Esophagus muscularis mucosa (tissue), 4 donors: ENCODE results near the gene PABPC4L. TPM values are rescaled to one million over a fixed set of nuclear protein-coding genes. Genes with fewer than 3 reads are reported as not detected.
A peak's percentile ranks its signal among the peaks of the same experiment; 100 is the strongest.

Experiments used
- DNase-seq: peaks from one replicate; pipeline ENCODE4 v3.0.0-alpha.2; 2017; ENCODE audit errors: extremely low spot score
- H3K27ac ChIP-seq, 4 donors: fragments of 200-600 bp; sonication (generic); replicated peaks in 1 of 4; 1 replicate in 3 of 4; 2 replicates in 1 of 4; pipeline ENCODE4 v1.5.1; 2016 to 2019; ENCODE audit warnings: mild to moderate bottlenecking in 1 of 4
- H3K27me3 ChIP-seq, 4 donors: fragments of 200-600 bp; sonication (generic); one replicate each; pipeline versions ENCODE4 v1.5.1 to v1.6.0; 2016 to 2019
- H3K36me3 ChIP-seq, 4 donors: fragments of 200-600 bp; sonication (generic); one replicate each; pipeline ENCODE4 v1.5.1; 2016 to 2019
- H3K4me1 ChIP-seq, 4 donors: fragments of 200-600 bp; sonication (generic); one replicate each; pipeline ENCODE4 v1.5.1; 2016 to 2019
- H3K4me3 ChIP-seq, 4 donors: fragments of 200-600 bp; sonication (generic); 1 replicate in 2 of 4; 2 replicates in 2 of 4; pipeline ENCODE4 v1.5.1; 2016 to 2019; ENCODE audit warnings: mild to moderate bottlenecking in 4 of 4, moderate library complexity in 1 of 4
- H3K9me3 ChIP-seq, 4 donors: fragments of 200-600 bp; sonication (generic); 1 replicate in 3 of 4; 2 replicates in 1 of 4; pipeline ENCODE4 v1.5.1; 2016 to 2019
- CTCF ChIP-seq, 3 experiments: fragments of 200-600 bp in 2 of 3; fragments of 450-650 bp in 1 of 3; sonication (generic) in 2 of 3; IDR thresholded peaks; one replicate each; pipeline ENCODE4 v1.5.1; 2017 to 2019; ENCODE audit warnings: antibody characterized with exemption in 3 of 3, mild to moderate bottlenecking in 2 of 3, moderate library complexity in 1 of 3
- EP300 ChIP-seq: sonication (generic); formaldehyde crosslinking; IDR thresholded peaks from one replicate; pipeline ENCODE4 v1.6.1; 2017; ENCODE audit warnings: antibody characterized with exemption
- POLR2A ChIP-seq: fragments of 450-650 bp; IDR thresholded peaks from one replicate; pipeline ENCODE4 v1.6.1; 2017; ENCODE audit warnings: antibody characterized with exemption, moderate library complexity, mild to moderate bottlenecking, low read depth
- POLR2AphosphoS5 ChIP-seq, 2 donors: sonication (generic); formaldehyde crosslinking; IDR thresholded peaks; one replicate each; pipeline ENCODE4 v1.6.1; 2017; ENCODE audit warnings: antibody characterized with exemption in 2 of 2
- WGBS: methylation state at CpG from one replicate; pipeline ENCODE4 v1.1.5; 2018; 5-methylcytosine and 5-hydroxymethylcytosine counted together
- intact Hi-C: fragments of 100-400 bp; cut with DNase I; formaldehyde crosslinking; loops from one replicate; pipeline ENCODE4 v1.15.1; 2023
- total RNA-seq, 4 donors: library from RNA; depleted of rRNA; stranded (reverse); fragments of >200 nt; gene quantifications; one replicate each; pipeline versions ENCODE4 v1.1.0 to v1.2.1, GENCODE V29; 2016

The PABPC4L gene
- 1 to 10 TPM; 1.2 to 1.7 (median 1.4) TPM for total RNA-seq

DNA sequence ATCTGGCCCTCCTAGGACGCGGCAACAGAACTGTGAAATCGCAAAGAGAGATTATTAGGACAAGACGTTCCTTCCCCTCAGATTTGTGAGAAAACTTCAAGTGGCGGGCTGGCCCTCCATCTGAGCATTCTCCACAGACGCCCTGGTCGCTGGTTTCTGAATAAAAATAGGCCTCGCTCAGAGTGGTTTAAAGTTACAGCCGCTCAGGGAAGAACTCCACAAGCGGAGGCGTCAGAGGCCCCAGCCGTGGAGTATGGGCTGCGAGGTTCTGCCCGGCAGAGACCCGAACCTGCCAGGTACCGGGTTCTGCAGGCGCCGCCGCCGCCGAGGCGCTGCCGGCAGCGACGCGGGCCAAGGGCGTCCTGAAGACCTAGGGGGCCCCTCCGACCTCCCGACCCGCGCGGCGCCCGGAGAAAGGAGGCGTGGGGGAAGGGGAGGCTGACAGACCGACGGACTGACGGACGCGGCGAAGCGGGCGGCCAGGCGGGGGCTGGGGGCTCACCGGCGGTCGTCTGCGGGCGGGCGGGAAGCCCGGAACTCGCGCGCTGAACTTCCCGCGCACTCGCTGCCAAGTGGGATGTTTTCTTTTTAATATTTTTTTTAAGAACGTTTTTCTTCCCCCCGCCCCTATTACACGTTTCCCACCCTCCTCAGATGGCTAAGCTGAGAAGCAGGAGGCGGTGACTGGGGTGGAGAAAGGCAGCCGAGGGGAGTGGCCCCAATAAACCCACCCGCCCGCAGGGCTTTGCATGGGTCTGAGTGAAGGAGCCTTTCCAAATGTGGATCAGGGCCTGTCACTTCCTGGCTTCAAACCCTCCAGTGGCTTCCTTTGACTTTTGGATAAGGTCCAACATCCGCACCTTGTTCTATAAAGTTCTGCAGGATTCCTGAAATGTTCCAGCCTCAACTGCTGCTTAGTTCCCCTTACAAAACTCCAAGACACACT, at the start of gene PABPC4L:
PABPC4L (minus strand) TSS at position 574 of the 946 bp plus-strand sequence. CDS start 770 bp downstream, outside the sequence.
- Histone ChIP-seq H3K27ac (peak within 1 kb of the TSS; percentile 65 to 84 (median 67)), H3K27me3 (no peaks in the 10 kb centered on the region), H3K4me3 (peak within 1 kb of the TSS; percentile 60 to 73 (median 61)), H3K36me3 (no peaks in the 10 kb centered on the region), H3K4me1 (peaks cover 0 to 31% (median 20%) of the 10 kb centered on the region in 4 donors), H3K9me3 (no peaks in the 10 kb centered on the region)
- WGBS: 3% methylated on average over 22 of the region's 65 CpGs
- DNase-seq: no peak
- peak; percentile 6 to 37 for TF ChIP-seq POLR2AphosphoS5 (IDR thresholded peaks at IDR 0.05)
- no peak for TF ChIP-seq EP300
- intact Hi-C loops: no loop called here

- Histone ChIP-seq H3K9me3 (no peaks in the 10 kb centered on the region), H3K4me1 (no peaks in the 10 kb centered on the region), H3K27me3 (no peaks in the 10 kb centered on the region), H3K36me3 (no peaks in the 10 kb centered on the region), H3K4me3 (no peak overlapping the region), H3K27ac (no peak overlapping the region)
- TF ChIP-seq POLR2A (no peak), POLR2AphosphoS5 (IDR thresholded peaks at IDR 0.05) (no peak), EP300 (no peak), CTCF (IDR thresholded peaks at IDR 0.05) (no peak)
- WGBS: 94% methylated on average over 1 of the region's 1 CpG
- intact Hi-C loops: no loop called here
- DNase-seq: no peak
These were observed 49.7 kb upstream of the PABPC4L start for GRCh38 chr4:134251322-134251721.

DNA sequence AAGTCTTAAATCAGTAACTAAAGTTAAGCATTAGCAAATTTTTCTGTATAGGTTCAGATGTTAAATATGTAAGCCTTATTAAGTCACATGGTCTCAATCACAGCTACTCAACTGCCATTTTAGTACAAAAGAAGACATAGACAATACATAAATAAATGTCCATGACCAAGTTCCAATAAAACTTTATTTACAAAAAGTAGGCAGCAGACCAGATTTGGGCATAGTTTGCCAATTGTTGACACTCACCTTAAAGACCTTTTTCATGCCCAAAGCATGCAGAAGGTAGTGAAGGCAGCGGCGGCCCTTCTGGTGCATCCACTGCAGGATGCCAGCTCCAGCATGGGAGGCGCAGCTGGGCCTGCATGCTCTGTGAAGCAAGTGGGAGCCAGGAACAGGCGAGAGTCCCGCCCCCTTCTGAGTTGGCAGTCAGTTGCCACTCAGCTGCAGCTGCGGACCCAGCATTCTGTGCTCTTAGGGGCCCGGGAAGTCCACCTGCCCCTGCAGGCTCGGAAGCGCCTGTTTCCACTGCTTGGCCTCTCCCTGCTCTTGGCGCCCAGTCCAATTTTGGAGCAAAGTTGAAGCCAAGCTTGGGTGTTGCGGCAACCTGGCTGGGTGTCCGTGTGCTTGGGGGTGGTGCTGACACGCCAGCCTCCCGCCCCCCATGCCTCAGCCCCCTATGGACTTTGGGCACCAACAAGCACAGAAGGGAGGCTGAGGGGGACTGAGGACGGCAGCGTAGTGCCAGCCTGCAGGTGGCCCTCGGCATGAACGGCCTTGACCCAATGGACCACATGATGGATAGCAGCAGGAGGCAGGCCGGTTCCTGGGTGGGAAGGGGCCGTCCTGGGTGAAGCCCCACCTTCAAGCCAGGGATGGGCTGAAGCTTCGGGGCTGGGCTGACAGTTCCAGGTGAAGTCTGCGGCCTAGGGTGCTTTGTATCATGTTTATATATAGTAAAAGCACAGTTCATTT, 42.4 kb upstream of the PABPC4L start:
- Histone ChIP-seq H3K27ac (no peak overlapping the region), H3K4me3 (no peak overlapping the region), H3K36me3 (no peaks in the 10 kb centered on the region), H3K4me1 (no peaks in the 10 kb centered on the region), H3K9me3 (no peaks in the 10 kb centered on the region), H3K27me3 (no peaks in the 10 kb centered on the region)
- TF ChIP-seq POLR2AphosphoS5 (IDR thresholded peaks at IDR 0.05) (no peak), CTCF (IDR thresholded peaks at IDR 0.05) (no peak), EP300 (no peak), POLR2A (no peak)
- intact Hi-C loops: no loop called here
- 97% methylated on average over 16 of the region's 22 CpGs for WGBS
- DNase-seq: no peak

- Histone ChIP-seq H3K27ac (no peak overlapping the region), H3K27me3 (no peaks in the 10 kb centered on the region), H3K9me3 (no peaks in the 10 kb centered on the region), H3K36me3 (no peaks in the 10 kb centered on the region), H3K4me3 (no peak overlapping the region), H3K4me1 (no peaks in the 10 kb centered on the region)
- intact Hi-C loops: no loop called here
- TF ChIP-seq POLR2A (no peak), EP300 (no peak), POLR2AphosphoS5 (IDR thresholded peaks at IDR 0.05) (no peak), CTCF (IDR thresholded peaks at IDR 0.05) (no peak)
- WGBS: 91% methylated on average over 3 of the region's 3 CpGs
- no peak for DNase-seq
These were observed 17.5 kb upstream of the PABPC4L start for GRCh38 chr4:134219043-134219442.

- no peaks in the 10 kb centered on the region for H3K27me3 ChIP-seq
- H3K4me1 ChIP-seq: no peaks in the 10 kb centered on the region
- whole genome bisulfite sequencing: 40% methylated on average over 1 of the region's 1 CpG
- H3K27ac ChIP-seq: no peak overlapping the region
- no peak for TF ChIP-seq POLR2A
- TF ChIP-seq CTCF (IDR thresholded peaks at IDR 0.05): no peak
- no peak for TF ChIP-seq EP300
- no peak for TF ChIP-seq POLR2AphosphoS5 (IDR thresholded peaks at IDR 0.05)
- no peak for DNase-seq
- no peak overlapping the region for H3K4me3 ChIP-seq
- no peaks in the 10 kb centered on the region for H3K36me3 ChIP-seq
- intact Hi-C loops: no loop called here
- H3K9me3 ChIP-seq: no peaks in the 10 kb centered on the region
These were observed 14.8 kb upstream of the PABPC4L start for GRCh38 chr4:134216411-134216810.
